WTC11 (cell line): ENCODE results near the gene USP51. TPM values are rescaled to one million over a fixed set of nuclear protein-coding genes. Genes with fewer than 3 reads are reported as not detected.

Experiments used
- ATAC-seq: fragments of 200-7000 bp; cut with Tn5 transposase; 2 replicates; pipeline ENCODE4 v1.10.0; 2021; ENCODE audit warnings: mild to moderate bottlenecking, moderate library complexity
- CTCF ChIA-PET: fragments of 300-600 bp; sonication (Branson Sonifier 250); formaldehyde crosslinking; loops from one replicate; lab custom pipeline; 2021; ENCODE audit warnings: antibody characterized with exemption; lab: Charles Lee
- POLR2A ChIA-PET: fragments of 350-600 bp; sonication (Branson Sonifier 250); formaldehyde crosslinking; loops from one replicate; lab custom pipeline; 2021; ENCODE audit warnings: antibody characterized with exemption; lab: Charles Lee
- DNase-seq: peaks from one replicate; pipeline ENCODE4 v3.0.0; 2021; ENCODE audit warnings: low spot score
- H3K27ac Mint-ChIP-seq: 2 replicates; pipeline ENCODE4 v1.8.0; 2021; ENCODE audit warnings: mixed read lengths
- H3K27me3 Mint-ChIP-seq: 2 replicates; pipeline ENCODE4 v1.8.0; 2021; ENCODE audit warnings: low read depth, mild to moderate bottlenecking, moderate library complexity, mixed read lengths
- H3K36me3 Mint-ChIP-seq: 2 replicates; pipeline ENCODE4 v1.8.0; 2021; ENCODE audit warnings: mixed read lengths
- H3K4me1 Mint-ChIP-seq: 2 replicates; pipeline ENCODE4 v1.8.0; 2022; ENCODE audit warnings: mixed read lengths
- H3K4me3 Mint-ChIP-seq: 2 replicates; pipeline ENCODE4 v1.8.0; 2021; ENCODE audit warnings: mild to moderate bottlenecking, moderate library complexity, mixed read lengths
- H3K9me3 Mint-ChIP-seq: 2 replicates; pipeline ENCODE4 v1.8.0; 2021; ENCODE audit warnings: mixed read lengths
- ATF1 ChIP-seq: sonication (generic); formaldehyde crosslinking; IDR thresholded peaks from 2 replicates; pipeline ENCODE4 v1.8.1; 2023; ENCODE audit warnings: mild to moderate bottlenecking, moderate library complexity, missing genetic modification reagents
- CBFB ChIP-seq: sonication (generic); formaldehyde crosslinking; IDR thresholded peaks from 2 replicates; pipeline ENCODE4 v1.8.1; 2022; ENCODE audit warnings: mild to moderate bottlenecking, low read depth, missing genetic modification reagents
- CREB1 ChIP-seq: sonication (generic); formaldehyde crosslinking; IDR thresholded peaks from 2 replicates; pipeline ENCODE4 v1.8.0; 2023; ENCODE audit warnings: mild to moderate bottlenecking, missing genetic modification reagents
- ESRRA ChIP-seq: sonication (generic); formaldehyde crosslinking; IDR thresholded peaks from 2 replicates; pipeline ENCODE4 v1.8.1; 2022; ENCODE audit warnings: mild to moderate bottlenecking, missing genetic modification reagents, borderline replicate concordance
- FOXK1 ChIP-seq: sonication (generic); formaldehyde crosslinking; IDR thresholded peaks from 2 replicates; pipeline ENCODE4 v1.8.0; 2022; ENCODE audit warnings: mild to moderate bottlenecking, moderate library complexity, missing genetic modification reagents
- GABPB1 ChIP-seq: sonication (generic); formaldehyde crosslinking; IDR thresholded peaks from 2 replicates; pipeline ENCODE4 v1.8.1; 2023; ENCODE audit warnings: mild to moderate bottlenecking, missing genetic modification reagents
- GRHL2 ChIP-seq: fragments of 250-450 bp; sonication (Bioruptor Pico); IDR thresholded peaks from 2 replicates; pipeline ENCODE4 v1.8.0; 2022; ENCODE audit warnings: mild to moderate bottlenecking, moderate library complexity; ENCODE audit not compliant: insufficient replicate concordance, severe bottlenecking
- HMGA2 ChIP-seq: fragments of 250-450 bp; sonication (Bioruptor Pico); IDR thresholded peaks from 2 replicates; pipeline ENCODE4 v1.4.0; 2021; ENCODE audit warnings: mild to moderate bottlenecking, moderate library complexity
- JAZF1 ChIP-seq: fragments of 250-450 bp; sonication (Bioruptor Pico); IDR thresholded peaks from 2 replicates; pipeline ENCODE4 v1.9.0; 2021; ENCODE audit warnings: moderate library complexity, mild to moderate bottlenecking, inconsistent platforms
- MXD4 ChIP-seq: fragments of 250-450 bp; sonication (Bioruptor Pico); IDR thresholded peaks from 2 replicates; pipeline ENCODE4 v1.8.0; 2021; ENCODE audit warnings: mild to moderate bottlenecking, moderate library complexity, borderline replicate concordance
- MYBL2 ChIP-seq: sonication (generic); formaldehyde crosslinking; IDR thresholded peaks from 2 replicates; pipeline ENCODE4 v1.8.1; 2023; ENCODE audit warnings: mild to moderate bottlenecking, moderate library complexity, missing genetic modification reagents
- NFATC4 ChIP-seq: fragments of 250-450 bp; sonication (Bioruptor Pico); IDR thresholded peaks from 2 replicates; pipeline ENCODE4 v1.9.0; 2021; ENCODE audit warnings: mild to moderate bottlenecking
- NFE2L1 ChIP-seq: sonication (generic); formaldehyde crosslinking; IDR thresholded peaks from 2 replicates; pipeline ENCODE4 v1.8.1; 2023; ENCODE audit warnings: missing genetic modification reagents
- NR3C1 ChIP-seq: sonication (generic); formaldehyde crosslinking; conservative IDR thresholded peaks from 2 replicates; pipeline ENCODE4 v1.8.1; 2023; ENCODE audit warnings: low read depth, mild to moderate bottlenecking, missing genetic modification reagents
- PRRX2 ChIP-seq: fragments of 250-450 bp; sonication (Bioruptor Pico); IDR thresholded peaks from 2 replicates; pipeline ENCODE4 v1.8.0; 2021; ENCODE audit warnings: mild to moderate bottlenecking
- RELA ChIP-seq: sonication (generic); formaldehyde crosslinking; IDR thresholded peaks from 2 replicates; pipeline ENCODE4 v1.8.1; 2022; ENCODE audit warnings: missing genetic modification reagents, mild to moderate bottlenecking, borderline replicate concordance
- TEAD1 ChIP-seq: sonication (generic); formaldehyde crosslinking; IDR thresholded peaks from 2 replicates; pipeline ENCODE4 v1.8.0; 2022; ENCODE audit warnings: mild to moderate bottlenecking, missing genetic modification reagents
- TP53 ChIP-seq: sonication (generic); formaldehyde crosslinking; IDR thresholded peaks from 2 replicates; pipeline ENCODE4 v1.8.1; 2023; ENCODE audit warnings: mild to moderate bottlenecking, missing genetic modification reagents
- ZNF263 ChIP-seq: sonication (generic); formaldehyde crosslinking; IDR thresholded peaks from 2 replicates; pipeline ENCODE4 v1.8.1; 2022; ENCODE audit warnings: low read depth, mild to moderate bottlenecking, moderate library complexity, missing genetic modification reagents
- ZNF396 ChIP-seq: fragments of 250-450 bp; sonication (Bioruptor Pico); IDR thresholded peaks from 2 replicates; pipeline ENCODE4 v1.8.0; 2021; ENCODE audit warnings: mild to moderate bottlenecking, moderate library complexity, borderline replicate concordance
- ZNF416 ChIP-seq: fragments of 250-450 bp; sonication (Bioruptor Pico); IDR thresholded peaks from 2 replicates; pipeline ENCODE4 v1.9.0; 2021; ENCODE audit warnings: mild to moderate bottlenecking, inconsistent platforms
- ZNF671 ChIP-seq: fragments of 250-450 bp; sonication (Bioruptor Pico); IDR thresholded peaks from 2 replicates; pipeline ENCODE4 v1.8.0; 2021; ENCODE audit warnings: mild to moderate bottlenecking
- total RNA-seq: library from RNA; stranded (reverse); gene quantifications from 3 replicates; pipeline ENCODE4 v1.2.3, GENCODE V29; 2021
- TF ChIP-seq, protein P1 (sequence below): sonication (generic); formaldehyde crosslinking; IDR thresholded peaks from 2 replicates; pipeline ENCODE4 v1.8.1; 2022; ENCODE audit warnings: missing genetic modification reagents, borderline replicate concordance
- TF ChIP-seq, protein P2 (sequence below): sonication (generic); formaldehyde crosslinking; IDR thresholded peaks from 2 replicates; pipeline ENCODE4 v1.8.0; 2022; ENCODE audit warnings: mild to moderate bottlenecking, missing genetic modification reagents
- TF ChIP-seq, protein P3 (sequence below): sonication (generic); formaldehyde crosslinking; IDR thresholded peaks from 2 replicates; pipeline ENCODE4 v1.8.1; 2023; ENCODE audit warnings: mild to moderate bottlenecking, missing genetic modification reagents
- TF ChIP-seq, protein P4 (sequence below): sonication (generic); formaldehyde crosslinking; IDR thresholded peaks from 2 replicates; pipeline ENCODE4 v1.8.0; 2022; ENCODE audit warnings: missing genetic modification reagents
- TF ChIP-seq, protein P5 (sequence below): sonication (generic); formaldehyde crosslinking; IDR thresholded peaks from 2 replicates; pipeline ENCODE4 v1.8.0; 2022; ENCODE audit warnings: mild to moderate bottlenecking, missing genetic modification reagents
- TF ChIP-seq, protein P6 (sequence below): sonication (generic); formaldehyde crosslinking; IDR thresholded peaks from 2 replicates; pipeline ENCODE4 v1.8.1; 2023; ENCODE audit warnings: mild to moderate bottlenecking, missing genetic modification reagents, moderate library complexity

The USP51 gene
- total RNA-seq, 1 experiment from 2014 or later = 6.5 TPM

DNA sequence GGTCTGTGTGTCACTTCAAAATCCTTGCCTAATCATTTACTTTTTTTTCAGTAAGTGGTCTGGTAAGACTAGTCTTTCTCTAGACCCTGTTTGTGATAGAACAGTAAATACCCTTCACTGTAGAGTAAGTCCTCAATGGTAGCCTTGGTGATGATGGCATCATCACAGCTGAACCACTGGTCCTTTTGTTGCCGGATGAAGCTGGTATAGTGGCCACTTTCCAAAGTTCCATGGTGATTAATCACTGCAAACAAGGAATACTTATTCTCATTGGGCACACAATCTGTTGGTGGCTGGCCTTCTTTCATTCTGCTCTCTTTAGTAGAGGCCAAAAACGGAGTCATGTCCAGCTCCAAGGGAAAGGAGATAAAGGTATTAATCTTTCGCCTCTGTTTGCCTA lies 2.9 kb downstream of the USP51 start:
- H3K27me3 Mint-ChIP-seq = no peaks in the 10 kb centered on the region
- peaks cover 12% of the 10 kb centered on the region for H3K4me1 Mint-ChIP-seq
- no peaks in the 10 kb centered on the region for H3K36me3 Mint-ChIP-seq
- H3K9me3 Mint-ChIP-seq = no peaks in the 10 kb centered on the region
- CTCF ChIA-PET = no interaction called here
- no peak overlapping the region for H3K27ac Mint-ChIP-seq
- DNase-seq (no peak), ATAC-seq (no peak)
- no peak for TF ChIP-seq GABPB1 (CRISPR knock-in tag)
- TF ChIP-seq ESRRA (CRISPR knock-in tag) = no peak
- no peak for TF ChIP-seq RELA
- no peak for TF ChIP-seq FOXK1
- TF ChIP-seq PRRX2 (CRISPR knock-in tag) = no peak
- no peak for TF ChIP-seq CBFB
- TF ChIP-seq, protein P1, sequence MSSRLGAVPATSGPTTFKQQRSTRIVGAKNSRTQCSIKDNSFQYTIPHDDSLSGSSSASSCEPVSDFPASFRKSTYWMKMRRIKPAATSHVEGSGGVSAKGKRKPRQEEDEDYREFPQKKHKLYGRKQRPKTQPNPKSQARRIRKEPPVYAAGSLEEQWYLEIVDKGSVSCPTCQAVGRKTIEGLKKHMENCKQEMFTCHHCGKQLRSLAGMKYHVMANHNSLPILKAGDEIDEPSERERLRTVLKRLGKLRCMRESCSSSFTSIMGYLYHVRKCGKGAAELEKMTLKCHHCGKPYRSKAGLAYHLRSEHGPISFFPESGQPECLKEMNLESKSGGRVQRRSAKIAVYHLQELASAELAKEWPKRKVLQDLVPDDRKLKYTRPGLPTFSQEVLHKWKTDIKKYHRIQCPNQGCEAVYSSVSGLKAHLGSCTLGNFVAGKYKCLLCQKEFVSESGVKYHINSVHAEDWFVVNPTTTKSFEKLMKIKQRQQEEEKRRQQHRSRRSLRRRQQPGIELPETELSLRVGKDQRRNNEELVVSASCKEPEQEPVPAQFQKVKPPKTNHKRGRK (CRISPR knock-in tag) = no peak
- no peak for TF ChIP-seq HMGA2 (CRISPR knock-in tag)
- no peak for TF ChIP-seq TP53 (CRISPR knock-in tag)
- TF ChIP-seq ATF1 (CRISPR knock-in tag) = no peak
- TF ChIP-seq, protein P2, sequence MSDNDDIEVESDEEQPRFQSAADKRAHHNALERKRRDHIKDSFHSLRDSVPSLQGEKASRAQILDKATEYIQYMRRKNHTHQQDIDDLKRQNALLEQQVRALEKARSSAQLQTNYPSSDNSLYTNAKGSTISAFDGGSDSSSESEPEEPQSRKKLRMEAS (CRISPR knock-in tag) = no peak
- no peak for TF ChIP-seq TEAD1 (CRISPR knock-in tag)
- no peak for TF ChIP-seq ZNF671 (CRISPR knock-in tag)
- no peak for TF ChIP-seq MXD4 (CRISPR knock-in tag)
- TF ChIP-seq JAZF1 (CRISPR knock-in tag) = no peak
- no peak for TF ChIP-seq CREB1 (CRISPR knock-in tag)
- TF ChIP-seq NFE2L1 (CRISPR knock-in tag) = no peak
- no peak for TF ChIP-seq MYBL2 (CRISPR knock-in tag)
- no peak for TF ChIP-seq ZNF263 (CRISPR knock-in tag)
- no peak for TF ChIP-seq GRHL2
- POLR2A ChIA-PET = no interaction called here
- H3K4me3 Mint-ChIP-seq = no peak overlapping the region

DNA sequence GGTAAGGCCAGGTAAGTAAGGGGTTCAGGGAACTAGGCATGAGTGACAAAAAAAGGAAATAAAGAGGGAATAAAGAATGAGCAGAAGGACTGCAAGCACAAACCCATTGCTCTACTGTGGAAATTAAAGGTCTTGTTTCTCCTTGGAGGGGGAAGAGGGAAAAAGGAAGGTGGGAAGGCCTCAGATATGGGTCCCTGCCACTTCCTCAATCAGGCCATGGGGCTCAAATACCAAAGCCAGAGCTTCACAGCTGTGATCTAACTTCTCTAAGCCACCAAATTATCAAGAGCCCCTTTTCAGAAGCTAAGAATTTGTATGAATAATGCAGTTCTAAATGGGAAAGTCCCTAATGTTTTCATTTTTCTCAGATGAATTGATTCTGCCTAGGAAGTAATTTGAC lies 4.7 kb downstream of the USP51 start:
- H3K9me3 Mint-ChIP-seq = no peaks in the 10 kb centered on the region
- H3K27ac Mint-ChIP-seq = no peak overlapping the region; the same call in 1 of the 2 replicates
- TF ChIP-seq, protein P3, sequence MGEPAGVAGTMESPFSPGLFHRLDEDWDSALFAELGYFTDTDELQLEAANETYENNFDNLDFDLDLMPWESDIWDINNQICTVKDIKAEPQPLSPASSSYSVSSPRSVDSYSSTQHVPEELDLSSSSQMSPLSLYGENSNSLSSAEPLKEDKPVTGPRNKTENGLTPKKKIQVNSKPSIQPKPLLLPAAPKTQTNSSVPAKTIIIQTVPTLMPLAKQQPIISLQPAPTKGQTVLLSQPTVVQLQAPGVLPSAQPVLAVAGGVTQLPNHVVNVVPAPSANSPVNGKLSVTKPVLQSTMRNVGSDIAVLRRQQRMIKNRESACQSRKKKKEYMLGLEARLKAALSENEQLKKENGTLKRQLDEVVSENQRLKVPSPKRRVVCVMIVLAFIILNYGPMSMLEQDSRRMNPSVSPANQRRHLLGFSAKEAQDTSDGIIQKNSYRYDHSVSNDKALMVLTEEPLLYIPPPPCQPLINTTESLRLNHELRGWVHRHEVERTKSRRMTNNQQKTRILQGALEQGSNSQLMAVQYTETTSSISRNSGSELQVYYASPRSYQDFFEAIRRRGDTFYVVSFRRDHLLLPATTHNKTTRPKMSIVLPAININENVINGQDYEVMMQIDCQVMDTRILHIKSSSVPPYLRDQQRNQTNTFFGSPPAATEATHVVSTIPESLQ = no peak
- TF ChIP-seq ZNF396 (CRISPR knock-in tag) = no peak
- TF ChIP-seq, protein P4, sequence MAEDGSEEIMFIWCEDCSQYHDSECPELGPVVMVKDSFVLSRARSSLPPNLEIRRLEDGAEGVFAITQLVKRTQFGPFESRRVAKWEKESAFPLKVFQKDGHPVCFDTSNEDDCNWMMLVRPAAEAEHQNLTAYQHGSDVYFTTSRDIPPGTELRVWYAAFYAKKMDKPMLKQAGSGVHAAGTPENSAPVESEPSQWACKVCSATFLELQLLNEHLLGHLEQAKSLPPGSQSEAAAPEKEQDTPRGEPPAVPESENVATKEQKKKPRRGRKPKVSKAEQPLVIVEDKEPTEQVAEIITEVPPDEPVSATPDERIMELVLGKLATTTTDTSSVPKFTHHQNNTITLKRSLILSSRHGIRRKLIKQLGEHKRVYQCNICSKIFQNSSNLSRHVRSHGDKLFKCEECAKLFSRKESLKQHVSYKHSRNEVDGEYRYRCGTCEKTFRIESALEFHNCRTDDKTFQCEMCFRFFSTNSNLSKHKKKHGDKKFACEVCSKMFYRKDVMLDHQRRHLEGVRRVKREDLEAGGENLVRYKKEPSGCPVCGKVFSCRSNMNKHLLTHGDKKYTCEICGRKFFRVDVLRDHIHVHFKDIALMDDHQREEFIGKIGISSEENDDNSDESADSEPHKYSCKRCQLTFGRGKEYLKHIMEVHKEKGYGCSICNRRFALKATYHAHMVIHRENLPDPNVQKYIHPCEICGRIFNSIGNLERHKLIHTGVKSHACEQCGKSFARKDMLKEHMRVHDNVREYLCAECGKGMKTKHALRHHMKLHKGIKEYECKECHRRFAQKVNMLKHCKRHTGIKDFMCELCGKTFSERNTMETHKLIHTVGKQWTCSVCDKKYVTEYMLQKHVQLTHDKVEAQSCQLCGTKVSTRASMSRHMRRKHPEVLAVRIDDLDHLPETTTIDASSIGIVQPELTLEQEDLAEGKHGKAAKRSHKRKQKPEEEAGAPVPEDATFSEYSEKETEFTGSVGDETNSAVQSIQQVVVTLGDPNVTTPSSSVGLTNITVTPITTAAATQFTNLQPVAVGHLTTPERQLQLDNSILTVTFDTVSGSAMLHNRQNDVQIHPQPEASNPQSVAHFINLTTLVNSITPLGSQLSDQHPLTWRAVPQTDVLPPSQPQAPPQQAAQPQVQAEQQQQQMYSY (CRISPR knock-in tag) = no peak
- TF ChIP-seq NFATC4 (CRISPR knock-in tag) = no peak
- TF ChIP-seq, protein P5, sequence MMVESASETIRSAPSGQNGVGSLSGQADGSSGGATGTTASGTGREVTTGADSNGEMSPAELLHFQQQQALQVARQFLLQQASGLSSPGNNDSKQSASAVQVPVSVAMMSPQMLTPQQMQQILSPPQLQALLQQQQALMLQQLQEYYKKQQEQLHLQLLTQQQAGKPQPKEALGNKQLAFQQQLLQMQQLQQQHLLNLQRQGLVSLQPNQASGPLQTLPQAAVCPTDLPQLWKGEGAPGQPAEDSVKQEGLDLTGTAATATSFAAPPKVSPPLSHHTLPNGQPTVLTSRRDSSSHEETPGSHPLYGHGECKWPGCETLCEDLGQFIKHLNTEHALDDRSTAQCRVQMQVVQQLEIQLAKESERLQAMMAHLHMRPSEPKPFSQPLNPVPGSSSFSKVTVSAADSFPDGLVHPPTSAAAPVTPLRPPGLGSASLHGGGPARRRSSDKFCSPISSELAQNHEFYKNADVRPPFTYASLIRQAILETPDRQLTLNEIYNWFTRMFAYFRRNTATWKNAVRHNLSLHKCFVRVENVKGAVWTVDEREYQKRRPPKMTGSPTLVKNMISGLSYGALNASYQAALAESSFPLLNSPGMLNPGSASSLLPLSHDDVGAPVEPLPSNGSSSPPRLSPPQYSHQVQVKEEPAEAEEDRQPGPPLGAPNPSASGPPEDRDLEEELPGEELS (CRISPR knock-in tag) = no peak
- TF ChIP-seq HMGA2 (CRISPR knock-in tag) = no peak
- TF ChIP-seq, protein P6, sequence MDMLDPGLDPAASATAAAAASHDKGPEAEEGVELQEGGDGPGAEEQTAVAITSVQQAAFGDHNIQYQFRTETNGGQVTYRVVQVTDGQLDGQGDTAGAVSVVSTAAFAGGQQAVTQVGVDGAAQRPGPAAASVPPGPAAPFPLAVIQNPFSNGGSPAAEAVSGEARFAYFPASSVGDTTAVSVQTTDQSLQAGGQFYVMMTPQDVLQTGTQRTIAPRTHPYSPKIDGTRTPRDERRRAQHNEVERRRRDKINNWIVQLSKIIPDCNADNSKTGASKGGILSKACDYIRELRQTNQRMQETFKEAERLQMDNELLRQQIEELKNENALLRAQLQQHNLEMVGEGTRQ (CRISPR knock-in tag) = no peak
- TF ChIP-seq, protein P2 (CRISPR knock-in tag) = no peak
- no peak for TF ChIP-seq NR3C1 (CRISPR knock-in tag)
- TF ChIP-seq ZNF416 (CRISPR knock-in tag) = no peak
- no peak for TF ChIP-seq MXD4 (CRISPR knock-in tag)

More for the DNA sequence above, 4.7 kb downstream of the USP51 start:
- Mint-ChIP-seq H3K36me3 (no peaks in the 10 kb centered on the region), H3K27me3 (no peaks in the 10 kb centered on the region), H3K4me3 (no peak overlapping the region), H3K4me1 (0 out of 2 replicates have a peak, but pooled peaks cover 3% of the 10 kb centered on the region)
- ATAC-seq (no peak), DNase-seq (no peak)
- POLR2A ChIA-PET = no interaction called here
- CTCF ChIA-PET = no interaction called here
